K562 (cell line): Measurements from ENCODE around the gene BSDC1. TPM values are rescaled to one million over a fixed set of nuclear protein-coding genes. Genes with fewer than 3 reads are reported as not detected.
A peak's percentile ranks its signal among the peaks of the same experiment; 100 is the strongest.

Experiments
- ATAC-seq: fragments of 200-7000 bp; cut with Tn5 transposase; 3 replicates; pipeline ENCODE4 v1.9.1; 2020; ENCODE audit warnings: moderate library complexity
- BruUV-seq: library from RNA; stranded (reverse); fragments of 400-500 nt; replicated peaks from 2 replicates; lab custom pipeline; 2021; lab: Mats Ljungman, UMichigan
- CTCF ChIA-PET: fragments of 300-600 bp; formaldehyde crosslinking; extraction: SDS; loops from one replicate; lab custom pipeline; 2021; ENCODE audit warnings: low intra/inter-chr PET ratio; lab: Yijun Ruan, JAX
- POLR2A ChIA-PET: fragments of 300-600, 350-650 bp; sonication (Branson Sonifier 250); formaldehyde crosslinking; extraction: SDS; loops from one replicate; lab custom pipeline; 2021; ENCODE audit warnings: antibody characterized with exemption, inconsistent platforms; lab: Yijun Ruan, JAX
- DNase-seq, 4 experiments: peaks; one replicate each; pipeline versions ENCODE4 v3.0.0 to v3.0.0-alpha.2; 2011 to 2018; ENCODE audit warnings: low spot score in 3 of 4, mixed read lengths in 3 of 4; ENCODE audit errors: extremely low read depth in 1 of 4
- FAIRE-seq: peaks from 2 replicates; lab custom pipeline; 2011; peaks lifted over from hg19 to GRCh38; lab: Jason Lieb, UNC
- H2AFZ ChIP-seq: 2 replicates; pipeline ENCODE4 v1.6.0; 2011; ENCODE audit warnings: low read depth, low read length, control low read depth, inconsistent platforms
- H3K27ac ChIP-seq: fragments of 200-600 bp; 3 replicates; pipeline ENCODE4 v1.8.0; 2011; ENCODE audit warnings: low read depth, mild to moderate bottlenecking, control low read depth, inconsistent platforms, low read length, moderate library complexity, mixed read lengths; ENCODE audit errors: extremely low read depth
- H3K27me3 ChIP-seq, 2 experiments: fragments of 300-600 bp in 1 of 2; 2 replicates in 1 of 2; 3 replicates in 1 of 2; pipeline versions ENCODE4 v1.6.0 to v1.8.0; 2011; ENCODE audit warnings: inconsistent platforms in 2 of 2, low read length in 2 of 2, mild to moderate bottlenecking in 1 of 2, mixed read lengths in 1 of 2, moderate library complexity in 1 of 2; ENCODE audit not compliant: control insufficient read depth in 2 of 2, insufficient read depth in 2 of 2
- H3K36me3 ChIP-seq: fragments of 300-600 bp; 3 replicates; pipeline ENCODE4 v1.8.0; 2011; ENCODE audit warnings: mild to moderate bottlenecking, low read length, inconsistent platforms; ENCODE audit not compliant: control insufficient read depth, insufficient read depth
- H3K4me1 ChIP-seq, 2 experiments: fragments of 200-600 bp in 1 of 2; replicated peaks in 1 of 2; 2 replicates in 1 of 2; 3 replicates in 1 of 2; pipeline versions ENCODE4 v1.5.1 to v1.8.0; 2011; ENCODE audit warnings: inconsistent platforms in 2 of 2, low read length in 2 of 2, mild to moderate bottlenecking in 1 of 2, mixed read lengths in 1 of 2, moderate library complexity in 1 of 2; ENCODE audit not compliant: control insufficient read depth in 2 of 2, insufficient read depth in 2 of 2
- H3K4me2 ChIP-seq: 2 replicates; pipeline ENCODE4 v1.6.1; 2011; ENCODE audit warnings: low read length, control low read depth, inconsistent platforms, mixed read lengths; ENCODE audit not compliant: insufficient read depth
- H3K4me3 ChIP-seq: fragments of 200-600 bp; sonication (generic), shearing (Covaris generic); 2 replicates; pipeline ENCODE4 v1.5.1; 2016; ENCODE audit warnings: control low read depth, inconsistent platforms
- H3K79me2 ChIP-seq: fragments of 200-600 bp; 3 replicates; pipeline ENCODE4 v1.8.0; 2011; ENCODE audit warnings: low read length, inconsistent platforms; ENCODE audit not compliant: control insufficient read depth, insufficient read depth
- H3K9ac ChIP-seq, 2 experiments: 2 replicates each; pipeline versions ENCODE4 v1.6.0 to v1.6.1; 2011; ENCODE audit warnings: low read depth in 2 of 2, low read length in 2 of 2, control low read depth in 1 of 2, inconsistent platforms in 1 of 2, mild to moderate bottlenecking in 1 of 2, mixed read lengths in 1 of 2; ENCODE audit not compliant: insufficient read depth in 1 of 2
- H3K9me1 ChIP-seq: one replicate; pipeline ENCODE4 v1.6.0; 2011; ENCODE audit warnings: inconsistent platforms, mild to moderate bottlenecking, low read length, moderate library complexity; ENCODE audit not compliant: control insufficient read depth, insufficient read depth
- H3K9me3 ChIP-seq: replicated peaks from 2 replicates; pipeline ENCODE4 v1.5.1; 2011; ENCODE audit warnings: low read depth, low read length, inconsistent platforms; ENCODE audit not compliant: control insufficient read depth, insufficient read depth
- H4K20me1 ChIP-seq: replicated peaks from 2 replicates; pipeline ENCODE4 v1.6.1; 2011; ENCODE audit warnings: low read length, inconsistent platforms, mixed read lengths; ENCODE audit not compliant: control insufficient read depth, insufficient read depth
- DNMT1 ChIP-seq: fragments of 450-650 bp; IDR thresholded peaks from 2 replicates; pipeline ENCODE4 v1.6.1; 2016; ENCODE audit warnings: antibody characterized with exemption, mild to moderate bottlenecking
- DPF2 ChIP-seq: fragments of 450-650 bp; IDR thresholded peaks from 2 replicates; pipeline ENCODE4 v1.6.1; 2016
- ESRRA ChIP-seq: fragments of 450-650 bp; IDR thresholded peaks from 2 replicates; pipeline ENCODE4 v1.6.1; 2014; ENCODE audit warnings: low read depth, mild to moderate bottlenecking, moderate library complexity, borderline replicate concordance
- MTA2 ChIP-seq: fragments of 450-650 bp; IDR thresholded peaks from 2 replicates; pipeline ENCODE4 v1.6.1; 2016; ENCODE audit warnings: low read depth
- RBFOX2 ChIP-seq: fragments of 200-400 bp; formaldehyde crosslinking; IDR thresholded peaks from 2 replicates; pipeline ENCODE4 v1.6.1; 2017; ENCODE audit warnings: low read depth, mild to moderate bottlenecking, low read length, moderate library complexity
- ZNF316 ChIP-seq: fragments of 450-650 bp; IDR thresholded peaks from 2 replicates; pipeline ENCODE4 v1.6.1; 2016
- WGBS: fragments of 100-300 bp; shearing (Covaris generic); methylation state at CpG from one replicate; pipeline ENCODE4 v1.1.6; 2016; ENCODE audit warnings: low coverage, mixed read lengths; ENCODE audit not compliant: insufficient coverage; ENCODE audit errors: missing lambda C conversion rate; 5-methylcytosine and 5-hydroxymethylcytosine counted together
- in situ Hi-C: fragments of 300-500 bp; cut with MboI; formaldehyde crosslinking; loops from 4 replicates; pipeline ENCODE4 v1.15.0; 2018; ENCODE audit warnings: inconsistent platforms, mixed read lengths
- intact Hi-C: fragments of 100-400 bp; cut with micrococcal nuclease; formaldehyde crosslinking; loops from 2 replicates; pipeline ENCODE4 v1.14.2; 2022
- polyA plus RNA-seq, 8 experiments: library from polyadenylated mRNA; depleted of rRNA in 4 of 8; stranded (reverse) in 5 of 8; unstranded in 3 of 8; fragments of >200 nt; fragmentation: Nextera tagmentation in 2 of 8; fragmentation: Illumina TruSeq in 1 of 8; extraction: Ambion mirVana in 2 of 8; extraction: Trizol in 1 of 8; gene quantifications; 2 replicates each; pipeline versions ENCODE4 v1.2.1 to v1.2.3, GENCODE V29; 2011 to 2014; ENCODE audit warnings: inconsistent platforms in 1 of 8, missing spikeins in 1 of 8
- total RNA-seq, 7 experiments: library from RNA; depleted of rRNA in 6 of 7; stranded (reverse); fragments of >200 nt in 6 of 7; fragmentation: Illumina TruSeq in 2 of 7; extraction: Trizol in 2 of 7; gene quantifications; 2 replicates each; pipeline versions ENCODE4 v1.2.1 to v1.2.3, GENCODE V29; 2011 to 2021; ENCODE audit warnings: low replicate concordance in 1 of 7
- TF ChIP-seq, protein P1 (sequence below): sonication (generic); formaldehyde crosslinking; IDR thresholded peaks from 2 replicates; pipeline ENCODE4 v1.8.0; 2023; ENCODE audit warnings: missing genetic modification reagents, mild to moderate bottlenecking, borderline replicate concordance
- TF ChIP-seq, protein P2 (sequence below): sonication (generic); formaldehyde crosslinking; IDR thresholded peaks from 2 replicates; pipeline ENCODE4 v1.8.0; 2022; ENCODE audit warnings: mild to moderate bottlenecking, missing genetic modification reagents, borderline replicate concordance

Gene BSDC1
- total and polyA plus RNA-seq, 9 of the 15 experiments (the other 6 are each of a cell fraction or from before 2014, with no cell fraction given): 10.2 to 96.8 (median 73.1) TPM

DNA sequence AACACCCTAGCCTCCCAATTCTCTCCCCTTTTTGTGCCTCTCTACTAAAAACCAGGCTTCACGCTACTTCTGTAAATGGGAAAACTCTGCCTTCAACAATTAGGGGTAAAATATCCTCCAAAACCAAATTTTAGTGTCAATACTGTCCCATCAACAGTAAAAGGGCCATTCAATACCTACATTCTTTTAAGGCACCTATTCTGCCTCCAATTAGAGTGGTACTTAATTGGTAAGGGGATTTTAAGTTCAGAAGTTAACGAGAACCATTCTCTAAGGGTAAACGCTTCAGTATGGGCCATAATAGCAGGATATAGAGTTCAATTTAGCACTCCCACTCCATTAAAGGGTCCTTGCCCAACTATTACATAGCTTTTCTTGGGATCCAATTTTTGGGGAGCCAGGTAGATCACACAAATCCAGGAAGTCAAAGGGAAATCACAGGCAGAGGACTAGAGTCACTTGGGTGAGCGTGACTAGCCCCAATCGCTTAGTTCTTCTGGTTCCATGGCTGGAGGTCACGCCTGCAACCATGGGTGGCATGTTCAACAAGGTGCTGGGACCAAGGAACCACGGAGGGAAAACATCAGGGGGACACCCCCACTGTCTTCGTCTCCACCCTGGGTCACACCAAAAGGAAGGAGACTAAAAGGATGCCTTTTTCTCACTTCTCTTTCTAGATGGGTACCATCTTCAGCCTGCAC, 20.1 kb upstream of the BSDC1 start (continued):
- TF ChIP-seq, protein P1, sequence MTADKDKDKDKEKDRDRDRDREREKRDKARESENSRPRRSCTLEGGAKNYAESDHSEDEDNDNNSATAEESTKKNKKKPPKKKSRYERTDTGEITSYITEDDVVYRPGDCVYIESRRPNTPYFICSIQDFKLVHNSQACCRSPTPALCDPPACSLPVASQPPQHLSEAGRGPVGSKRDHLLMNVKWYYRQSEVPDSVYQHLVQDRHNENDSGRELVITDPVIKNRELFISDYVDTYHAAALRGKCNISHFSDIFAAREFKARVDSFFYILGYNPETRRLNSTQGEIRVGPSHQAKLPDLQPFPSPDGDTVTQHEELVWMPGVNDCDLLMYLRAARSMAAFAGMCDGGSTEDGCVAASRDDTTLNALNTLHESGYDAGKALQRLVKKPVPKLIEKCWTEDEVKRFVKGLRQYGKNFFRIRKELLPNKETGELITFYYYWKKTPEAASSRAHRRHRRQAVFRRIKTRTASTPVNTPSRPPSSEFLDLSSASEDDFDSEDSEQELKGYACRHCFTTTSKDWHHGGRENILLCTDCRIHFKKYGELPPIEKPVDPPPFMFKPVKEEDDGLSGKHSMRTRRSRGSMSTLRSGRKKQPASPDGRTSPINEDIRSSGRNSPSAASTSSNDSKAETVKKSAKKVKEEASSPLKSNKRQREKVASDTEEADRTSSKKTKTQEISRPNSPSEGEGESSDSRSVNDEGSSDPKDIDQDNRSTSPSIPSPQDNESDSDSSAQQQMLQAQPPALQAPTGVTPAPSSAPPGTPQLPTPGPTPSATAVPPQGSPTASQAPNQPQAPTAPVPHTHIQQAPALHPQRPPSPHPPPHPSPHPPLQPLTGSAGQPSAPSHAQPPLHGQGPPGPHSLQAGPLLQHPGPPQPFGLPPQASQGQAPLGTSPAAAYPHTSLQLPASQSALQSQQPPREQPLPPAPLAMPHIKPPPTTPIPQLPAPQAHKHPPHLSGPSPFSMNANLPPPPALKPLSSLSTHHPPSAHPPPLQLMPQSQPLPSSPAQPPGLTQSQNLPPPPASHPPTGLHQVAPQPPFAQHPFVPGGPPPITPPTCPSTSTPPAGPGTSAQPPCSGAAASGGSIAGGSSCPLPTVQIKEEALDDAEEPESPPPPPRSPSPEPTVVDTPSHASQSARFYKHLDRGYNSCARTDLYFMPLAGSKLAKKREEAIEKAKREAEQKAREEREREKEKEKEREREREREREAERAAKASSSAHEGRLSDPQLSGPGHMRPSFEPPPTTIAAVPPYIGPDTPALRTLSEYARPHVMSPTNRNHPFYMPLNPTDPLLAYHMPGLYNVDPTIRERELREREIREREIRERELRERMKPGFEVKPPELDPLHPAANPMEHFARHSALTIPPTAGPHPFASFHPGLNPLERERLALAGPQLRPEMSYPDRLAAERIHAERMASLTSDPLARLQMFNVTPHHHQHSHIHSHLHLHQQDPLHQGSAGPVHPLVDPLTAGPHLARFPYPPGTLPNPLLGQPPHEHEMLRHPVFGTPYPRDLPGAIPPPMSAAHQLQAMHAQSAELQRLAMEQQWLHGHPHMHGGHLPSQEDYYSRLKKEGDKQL (CRISPR knock-in tag): no peak

DNA sequence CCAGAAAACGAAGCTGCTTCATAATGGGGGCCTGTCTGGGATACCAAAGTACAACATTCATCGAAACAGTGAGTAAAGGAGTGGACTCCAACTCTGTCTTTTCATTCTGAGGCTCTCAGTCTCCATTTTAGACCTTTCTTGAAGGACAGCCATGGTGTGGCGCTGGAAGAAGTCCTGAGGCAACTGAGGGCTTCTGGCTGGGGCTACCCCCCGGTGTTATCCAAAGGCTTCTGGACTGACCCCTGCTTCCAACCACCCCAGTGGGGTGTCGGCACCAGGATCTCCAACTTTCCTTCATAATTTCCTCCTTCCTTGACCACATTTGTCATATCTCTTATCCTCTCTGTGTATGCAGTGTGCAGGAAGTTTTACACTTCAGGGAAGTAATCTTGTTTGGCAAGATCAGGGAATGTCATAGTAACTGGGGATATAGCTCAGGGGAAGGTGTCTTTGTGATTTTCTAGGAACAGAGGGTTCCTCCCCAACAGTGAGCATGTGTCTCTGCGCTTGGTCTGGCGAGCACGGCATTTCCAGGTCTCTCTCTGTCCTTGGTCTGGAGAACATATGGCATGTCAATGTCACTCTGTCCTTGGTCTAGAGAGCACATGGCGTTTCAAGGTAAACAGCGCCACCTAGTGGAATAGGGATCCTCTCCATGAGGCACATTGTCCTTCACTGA, 19.4 kb upstream of the BSDC1 start:
- DNase-seq: peak; percentile 80 to 96 (median 82)
- peak overlapping the region in 1 of 2 experiments; percentile 48; a peak in 2 of 4 replicates for H3K9ac ChIP-seq
- intact Hi-C loops: loop anchor here (1.0 to 10.0 kb wide), 7 partner anchors 12 to 751 kb away; no protein-coding TSS in a partner anchor
- H3K4me3 ChIP-seq: no peak overlapping the region
- CTCF ChIA-PET: interaction anchor here (0.6 to 2.4 kb wide), 4 partner anchors 13 to 748 kb away, joined by 3 to 20 read pairs (median 8); no protein-coding TSS in a partner anchor
- in situ Hi-C loops: no loop called here
- peak; percentile 99 for ATAC-seq
- peaks cover 0 to 7% of the 10 kb centered on the region in 2 experiments; a peak in 3 of 5 replicates for H3K4me1 ChIP-seq
- H3K27me3 ChIP-seq: no peaks in the 10 kb centered on the region
- H3K36me3 ChIP-seq: no peaks in the 10 kb centered on the region
- no peaks in the 10 kb centered on the region for H4K20me1 ChIP-seq
- 36% methylated on average over 10 of the region's 10 CpGs for WGBS
- FAIRE-seq: peak; percentile 98
- POLR2A ChIA-PET: no interaction called here
- H3K79me2 ChIP-seq: no peaks in the 10 kb centered on the region
- H3K27ac ChIP-seq: peak overlapping the region; percentile 69
- H3K9me3 ChIP-seq: 0 out of 2 replicates have a peak, but pooled peaks cover 7% of the 10 kb centered on the region
- H3K9me1 ChIP-seq: no peaks in the 10 kb centered on the region
- peak overlapping the region; percentile 92 for H2AFZ ChIP-seq
- H3K4me2 ChIP-seq: peak overlapping the region; percentile 38
- no TSS peak for BruUV-seq
- TF ChIP-seq, protein P2, sequence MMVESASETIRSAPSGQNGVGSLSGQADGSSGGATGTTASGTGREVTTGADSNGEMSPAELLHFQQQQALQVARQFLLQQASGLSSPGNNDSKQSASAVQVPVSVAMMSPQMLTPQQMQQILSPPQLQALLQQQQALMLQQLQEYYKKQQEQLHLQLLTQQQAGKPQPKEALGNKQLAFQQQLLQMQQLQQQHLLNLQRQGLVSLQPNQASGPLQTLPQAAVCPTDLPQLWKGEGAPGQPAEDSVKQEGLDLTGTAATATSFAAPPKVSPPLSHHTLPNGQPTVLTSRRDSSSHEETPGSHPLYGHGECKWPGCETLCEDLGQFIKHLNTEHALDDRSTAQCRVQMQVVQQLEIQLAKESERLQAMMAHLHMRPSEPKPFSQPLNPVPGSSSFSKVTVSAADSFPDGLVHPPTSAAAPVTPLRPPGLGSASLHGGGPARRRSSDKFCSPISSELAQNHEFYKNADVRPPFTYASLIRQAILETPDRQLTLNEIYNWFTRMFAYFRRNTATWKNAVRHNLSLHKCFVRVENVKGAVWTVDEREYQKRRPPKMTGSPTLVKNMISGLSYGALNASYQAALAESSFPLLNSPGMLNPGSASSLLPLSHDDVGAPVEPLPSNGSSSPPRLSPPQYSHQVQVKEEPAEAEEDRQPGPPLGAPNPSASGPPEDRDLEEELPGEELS (CRISPR knock-in tag): no peak
- no peak for TF ChIP-seq ZNF316
- peak; percentile 46; the same call in 1 of the 2 replicates for TF ChIP-seq DPF2
- TF ChIP-seq MTA2: no peak
- peak; percentile 100 for TF ChIP-seq ESRRA
- no peak for TF ChIP-seq DNMT1
- no peak for TF ChIP-seq RBFOX2
